ENCODE results near the gene NAPA. TPM values are rescaled to one million over a fixed set of nuclear protein-coding genes. Genes with fewer than 3 reads are reported as not detected.

The NAPA gene
- polyA plus RNA-seq, 1 experiment: 84.1 TPM

GRCh38 chr19:47443331-47443730 lies 71.5 kb downstream of the NAPA start:
- POLR2A ChIA-PET: no interaction called here
- Histone ChIP-seq H3K9me3 (ENCODE audit: control insufficient read depth, insufficient read depth, low read length) (peaks cover 9% of the 10 kb centered on the region), H3K27me3 (ENCODE audit: control insufficient read depth, insufficient read depth, low read length) (peaks cover 53% of the 10 kb centered on the region), H3K27ac (ENCODE audit: low read depth, low read length) (no peak overlapping the region), H3K4me3 (ENCODE audit: low read depth, low read length) (no peak overlapping the region)
- CTCF ChIA-PET: no interaction called here
- no peak for TF ChIP-seq CTCF (IDR thresholded peaks at IDR 0.05; ENCODE audit: low read depth, low read length)
- DNase-seq (ENCODE audit: low read depth, low spot score): no peak

GRCh38 chr19:47438793-47439220 lies 76.1 kb downstream of the NAPA start:
- ChIA-PET POLR2A (no interaction called here), CTCF (interaction anchor here (1.0 to 9.0 kb wide), 4 partner anchors 11 to 269 kb away, joined by 3 to 212 read pairs (median 8); partner anchors contain the start of gene EHD2)
- peaks cover 24% of the 10 kb centered on the region for H3K27me3 ChIP-seq (ENCODE audit: control insufficient read depth, insufficient read depth, low read length)
- H3K9me3 ChIP-seq (ENCODE audit: control insufficient read depth, insufficient read depth, low read length): no peaks in the 10 kb centered on the region
- no peak overlapping the region for H3K4me3 ChIP-seq (ENCODE audit: low read depth, low read length)
- no peak for DNase-seq (ENCODE audit: low read depth, low spot score)
- no peak overlapping the region for H3K27ac ChIP-seq (ENCODE audit: low read depth, low read length)
- no peak for TF ChIP-seq CTCF (IDR thresholded peaks at IDR 0.05; ENCODE audit: low read depth, low read length)

Other genes with a start within 250 kb of the NAPA start
- 2.4 and 5.0 TPM in 2 replicates for gene INAFM1, start 240.2 kb downstream of the NAPA start, polyA plus RNA-seq (2011; rRNA removed)
- 0.50 and 0.53 TPM in 2 replicates for gene C5AR1, start 205.2 kb downstream of the NAPA start, polyA plus RNA-seq (2011; rRNA removed)
- gene C5AR2, start 182.9 kb downstream of the NAPA start, polyA plus RNA-seq (2011; rRNA removed): not detected in 2 replicates
- gene DHX34, start 165.7 kb downstream of the NAPA start, polyA plus RNA-seq (2011; rRNA removed): 4.2 and 6.0 TPM in 2 replicates
- gene MEIS3, start 95.5 kb downstream of the NAPA start, polyA plus RNA-seq (2011; rRNA removed): 21.6 and 27.2 TPM in 2 replicates
- gene SLC8A2, start 43.2 kb downstream of the NAPA start, polyA plus RNA-seq (2011; rRNA removed): 0.05 TPM in 1 of 2 replicates, not detected in the other
- gene KPTN, start 30.8 kb downstream of the NAPA start, polyA plus RNA-seq (2011; rRNA removed): 5.7 and 7.4 TPM in 2 replicates
- not detected in 2 replicates for gene ZNF541, start 58.1 kb upstream of the NAPA start, polyA plus RNA-seq (2011; rRNA removed)
- gene BICRA, start 94.1 kb upstream of the NAPA start, polyA plus RNA-seq (2011; rRNA removed): 0.65 and 0.72 TPM in 2 replicates
- 84.0 and 126 TPM in 2 replicates for gene EHD2, start 198.4 kb upstream of the NAPA start, polyA plus RNA-seq (2011; rRNA removed)
- 114 and 123 TPM in 2 replicates for gene NOP53, start 230.5 kb upstream of the NAPA start, polyA plus RNA-seq (2011; rRNA removed)